C4-2B (cell line): ENCODE results near the gene TLDC2.
"Not testable (repeated sequence)": the region's sequence is repeated elsewhere in the genome, so short reads cannot be mapped to it uniquely, and the experiment has no call there.

Source experiments
- CTCF ChIP-seq: fragments of 450-650 bp; conservative IDR thresholded peaks from 2 replicates; pipeline ENCODE4 v1.5.1; 2017; ENCODE audit warnings: mild to moderate bottlenecking
- ZFX ChIP-seq: fragments of 450-650 bp; IDR thresholded peaks from 2 replicates; pipeline ENCODE4 v1.6.1; 2017

DNA sequence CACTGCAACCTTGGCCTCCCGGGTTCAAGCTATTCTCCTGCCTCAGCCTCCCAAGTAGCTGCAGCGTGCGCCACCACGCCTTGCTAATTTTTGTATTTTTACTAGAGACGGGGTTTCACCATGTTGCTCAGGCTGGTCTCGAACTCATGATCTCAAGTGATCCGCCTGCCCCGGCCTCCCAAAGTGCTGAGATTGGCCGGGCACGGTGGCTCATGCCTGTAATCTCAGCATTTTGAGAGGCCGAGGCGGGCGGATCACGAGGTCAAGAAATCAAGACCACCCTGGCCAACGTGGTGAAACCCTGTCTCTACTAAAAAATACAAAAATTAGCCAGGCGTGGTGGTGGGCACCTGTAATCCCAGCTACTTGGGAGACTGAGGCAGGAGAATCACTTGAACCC is 57.6 kb downstream of the TLDC2 start:
- not testable (repeated sequence) for TF ChIP-seq CTCF, ZFX
